K562 (cell line): ENCODE results near the gene DIAPH3. TPM values are rescaled to one million over a fixed set of nuclear protein-coding genes. Genes with fewer than 3 reads are reported as not detected.

ENCODE experiments used
- ATAC-seq: fragments of 200-7000 bp; cut with Tn5 transposase; 3 replicates; pipeline ENCODE4 v1.9.1; 2020; ENCODE audit warnings: moderate library complexity
- BruUV-seq: library from RNA; stranded (reverse); fragments of 400-500 nt; replicated peaks from 2 replicates; lab custom pipeline; 2021; lab: Mats Ljungman, UMichigan
- CTCF ChIA-PET: fragments of 300-600 bp; formaldehyde crosslinking; extraction: SDS; loops from one replicate; lab custom pipeline; 2021; ENCODE audit warnings: low intra/inter-chr PET ratio; lab: Yijun Ruan, JAX
- POLR2A ChIA-PET: fragments of 300-600, 350-650 bp; sonication (Branson Sonifier 250); formaldehyde crosslinking; extraction: SDS; loops from one replicate; lab custom pipeline; 2021; ENCODE audit warnings: antibody characterized with exemption, inconsistent platforms; lab: Yijun Ruan, JAX
- DNase-seq, 4 experiments: peaks; one replicate each; pipeline versions ENCODE4 v3.0.0 to v3.0.0-alpha.2; 2011 to 2018; ENCODE audit warnings: low spot score in 3 of 4, mixed read lengths in 3 of 4; ENCODE audit errors: extremely low read depth in 1 of 4
- FAIRE-seq: peaks from 2 replicates; lab custom pipeline; 2011; peaks lifted over from hg19 to GRCh38; lab: Jason Lieb, UNC
- H2AFZ ChIP-seq: 2 replicates; pipeline ENCODE4 v1.6.0; 2011; ENCODE audit warnings: low read depth, low read length, control low read depth, inconsistent platforms
- H3K27ac ChIP-seq: fragments of 200-600 bp; 3 replicates; pipeline ENCODE4 v1.8.0; 2011; ENCODE audit warnings: low read depth, mild to moderate bottlenecking, control low read depth, inconsistent platforms, low read length, moderate library complexity, mixed read lengths; ENCODE audit errors: extremely low read depth
- H3K27me3 ChIP-seq, 2 experiments: fragments of 300-600 bp in 1 of 2; 2 replicates in 1 of 2; 3 replicates in 1 of 2; pipeline versions ENCODE4 v1.6.0 to v1.8.0; 2011; ENCODE audit warnings: inconsistent platforms in 2 of 2, low read length in 2 of 2, mild to moderate bottlenecking in 1 of 2, mixed read lengths in 1 of 2, moderate library complexity in 1 of 2; ENCODE audit not compliant: control insufficient read depth in 2 of 2, insufficient read depth in 2 of 2
- H3K36me3 ChIP-seq: fragments of 300-600 bp; 3 replicates; pipeline ENCODE4 v1.8.0; 2011; ENCODE audit warnings: mild to moderate bottlenecking, low read length, inconsistent platforms; ENCODE audit not compliant: control insufficient read depth, insufficient read depth
- H3K4me1 ChIP-seq, 2 experiments: fragments of 200-600 bp in 1 of 2; replicated peaks in 1 of 2; 2 replicates in 1 of 2; 3 replicates in 1 of 2; pipeline versions ENCODE4 v1.5.1 to v1.8.0; 2011; ENCODE audit warnings: inconsistent platforms in 2 of 2, low read length in 2 of 2, mild to moderate bottlenecking in 1 of 2, mixed read lengths in 1 of 2, moderate library complexity in 1 of 2; ENCODE audit not compliant: control insufficient read depth in 2 of 2, insufficient read depth in 2 of 2
- H3K4me2 ChIP-seq: 2 replicates; pipeline ENCODE4 v1.6.1; 2011; ENCODE audit warnings: low read length, control low read depth, inconsistent platforms, mixed read lengths; ENCODE audit not compliant: insufficient read depth
- H3K4me3 ChIP-seq: fragments of 200-600 bp; sonication (generic), shearing (Covaris generic); 2 replicates; pipeline ENCODE4 v1.5.1; 2016; ENCODE audit warnings: control low read depth, inconsistent platforms
- H3K79me2 ChIP-seq: fragments of 200-600 bp; 3 replicates; pipeline ENCODE4 v1.8.0; 2011; ENCODE audit warnings: low read length, inconsistent platforms; ENCODE audit not compliant: control insufficient read depth, insufficient read depth
- H3K9ac ChIP-seq, 2 experiments: 2 replicates each; pipeline versions ENCODE4 v1.6.0 to v1.6.1; 2011; ENCODE audit warnings: low read depth in 2 of 2, low read length in 2 of 2, control low read depth in 1 of 2, inconsistent platforms in 1 of 2, mild to moderate bottlenecking in 1 of 2, mixed read lengths in 1 of 2; ENCODE audit not compliant: insufficient read depth in 1 of 2
- H3K9me1 ChIP-seq: one replicate; pipeline ENCODE4 v1.6.0; 2011; ENCODE audit warnings: inconsistent platforms, mild to moderate bottlenecking, low read length, moderate library complexity; ENCODE audit not compliant: control insufficient read depth, insufficient read depth
- H3K9me3 ChIP-seq: replicated peaks from 2 replicates; pipeline ENCODE4 v1.5.1; 2011; ENCODE audit warnings: low read depth, low read length, inconsistent platforms; ENCODE audit not compliant: control insufficient read depth, insufficient read depth
- H4K20me1 ChIP-seq: replicated peaks from 2 replicates; pipeline ENCODE4 v1.6.1; 2011; ENCODE audit warnings: low read length, inconsistent platforms, mixed read lengths; ENCODE audit not compliant: control insufficient read depth, insufficient read depth
- CC2D1A ChIP-seq: fragments of 450-650 bp; IDR thresholded peaks from 2 replicates; pipeline ENCODE4 v1.6.1; 2017; ENCODE audit warnings: mild to moderate bottlenecking
- E2F3 ChIP-seq: fragments of 250-450 bp; sonication (Bioruptor Pico); IDR thresholded peaks from 2 replicates; pipeline ENCODE4 v1.4.0; 2020; ENCODE audit warnings: mild to moderate bottlenecking
- FOSL1 ChIP-seq: fragments of 200-800 bp; sonication (Bioruptor generic); conservative IDR thresholded peaks from 2 replicates; pipeline ENCODE4 v1.6.1; 2016; ENCODE audit warnings: missing genetic modification characterization, missing compliant biosample characterization
- HMG20A ChIP-seq: fragments of 450-650 bp; formaldehyde crosslinking; conservative IDR thresholded peaks from 2 replicates; pipeline ENCODE4 v1.4.0; 2020; ENCODE audit warnings: mild to moderate bottlenecking, mixed read lengths
- JUND ChIP-seq, 2 experiments: IDR thresholded peaks; 2 replicates in 1 of 2; 3 replicates in 1 of 2; pipeline ENCODE4 v1.6.1; 2011; ENCODE audit warnings: borderline replicate concordance in 2 of 2, low read depth in 2 of 2, low read length in 2 of 2, improper control_type of control experiment in 1 of 2, missing biosample characterization in 1 of 2, missing genetic modification characterization in 1 of 2, missing genetic modification reagents in 1 of 2
- L3MBTL2 ChIP-seq: fragments of 450-650 bp; IDR thresholded peaks from 2 replicates; pipeline ENCODE4 v1.6.1; 2016; ENCODE audit warnings: mild to moderate bottlenecking, moderate library complexity
- MTA3 ChIP-seq: fragments of 450-650 bp; formaldehyde crosslinking; IDR thresholded peaks from 2 replicates; pipeline ENCODE4 v1.6.1; 2017; ENCODE audit warnings: mild to moderate bottlenecking, borderline replicate concordance
- MYBL2 ChIP-seq, 2 experiments: fragments of 450-650 bp in 1 of 2; sonication (generic) in 1 of 2; formaldehyde crosslinking in 1 of 2; IDR thresholded peaks; 2 replicates each; pipeline versions ENCODE4 v1.6.1 to v1.8.1; 2017 to 2022; ENCODE audit warnings: borderline replicate concordance in 1 of 2, inconsistent platforms in 1 of 2, low read depth in 1 of 2, mild to moderate bottlenecking in 1 of 2, missing genetic modification reagents in 1 of 2, moderate library complexity in 1 of 2
- NEUROD1 ChIP-seq: fragments of 150-350 bp; IDR thresholded peaks from 2 replicates; pipeline ENCODE4 v1.6.1; 2014; ENCODE audit warnings: borderline replicate concordance, low read length, low read depth; ENCODE audit not compliant: partially characterized antibody
- NR4A1 ChIP-seq, 2 experiments: fragments of 250-450 bp in 1 of 2; fragments of 450-650 bp in 1 of 2; sonication (Bioruptor Pico) in 1 of 2; IDR thresholded peaks; 2 replicates each; pipeline versions ENCODE4 v1.4.0 to v1.6.1; 2016 to 2020; ENCODE audit warnings: mild to moderate bottlenecking in 2 of 2, missing compliant biosample characterization in 1 of 2, missing genetic modification characterization in 1 of 2, moderate library complexity in 1 of 2
- RB1 ChIP-seq: fragments of 450-650 bp; IDR thresholded peaks from 2 replicates; pipeline ENCODE4 v1.6.1; 2017; ENCODE audit warnings: low read depth, mild to moderate bottlenecking
- RBBP5 ChIP-seq: fragments of 200-600 bp; sonication (generic); IDR thresholded peaks from 2 replicates; pipeline ENCODE4 v1.6.1; 2012; ENCODE audit warnings: borderline replicate concordance, mild to moderate bottlenecking, low read length, control low read depth, inconsistent platforms; ENCODE audit not compliant: insufficient read depth, poor library complexity, severe bottlenecking
- TAL1 ChIP-seq: fragments of 450-650 bp; IDR thresholded peaks from 2 replicates; pipeline ENCODE4 v1.6.1; 2016; ENCODE audit warnings: mild to moderate bottlenecking
- TBL1XR1 ChIP-seq, 2 experiments: IDR thresholded peaks; 2 replicates each; pipeline ENCODE4 v1.6.1; 2012; ENCODE audit warnings: improper control_type of control experiment in 2 of 2, low read length in 2 of 2, mild to moderate bottlenecking in 1 of 2
- ZNF75A ChIP-seq: fragments of 450-650 bp; formaldehyde crosslinking; IDR thresholded peaks from 2 replicates; pipeline ENCODE4 v1.4.0; 2020; ENCODE audit warnings: mild to moderate bottlenecking
- WGBS: fragments of 100-300 bp; shearing (Covaris generic); methylation state at CpG from one replicate; pipeline ENCODE4 v1.1.6; 2016; ENCODE audit warnings: low coverage, mixed read lengths; ENCODE audit not compliant: insufficient coverage; ENCODE audit errors: missing lambda C conversion rate; 5-methylcytosine and 5-hydroxymethylcytosine counted together
- in situ Hi-C: fragments of 300-500 bp; cut with MboI; formaldehyde crosslinking; loops from 4 replicates; pipeline ENCODE4 v1.15.0; 2018; ENCODE audit warnings: inconsistent platforms, mixed read lengths
- intact Hi-C: fragments of 100-400 bp; cut with micrococcal nuclease; formaldehyde crosslinking; loops from 2 replicates; pipeline ENCODE4 v1.14.2; 2022
- polyA plus RNA-seq, 8 experiments: library from polyadenylated mRNA; depleted of rRNA in 4 of 8; stranded (reverse) in 5 of 8; unstranded in 3 of 8; fragments of >200 nt; fragmentation: Nextera tagmentation in 2 of 8; fragmentation: Illumina TruSeq in 1 of 8; extraction: Ambion mirVana in 2 of 8; extraction: Trizol in 1 of 8; gene quantifications; 2 replicates each; pipeline versions ENCODE4 v1.2.1 to v1.2.3, GENCODE V29; 2011 to 2014; ENCODE audit warnings: inconsistent platforms in 1 of 8, missing spikeins in 1 of 8
- total RNA-seq, 7 experiments: library from RNA; depleted of rRNA in 6 of 7; stranded (reverse); fragments of >200 nt in 6 of 7; fragmentation: Illumina TruSeq in 2 of 7; extraction: Trizol in 2 of 7; gene quantifications; 2 replicates each; pipeline versions ENCODE4 v1.2.1 to v1.2.3, GENCODE V29; 2011 to 2021; ENCODE audit warnings: low replicate concordance in 1 of 7
- TF ChIP-seq, protein P1 (sequence below): fragments of 250-450 bp; sonication (Bioruptor Pico); IDR thresholded peaks from 2 replicates; pipeline ENCODE4 v1.5.0; 2021
- TF ChIP-seq, protein P2 (sequence below): fragments of 250-450 bp; sonication (Bioruptor Pico); IDR thresholded peaks from 2 replicates; pipeline ENCODE4 v1.8.0; 2021; ENCODE audit warnings: mild to moderate bottlenecking, moderate library complexity
- TF ChIP-seq, protein P3 (sequence below): sonication (generic); formaldehyde crosslinking; IDR thresholded peaks from 2 replicates; pipeline ENCODE4 v1.8.0; 2023; ENCODE audit warnings: mild to moderate bottlenecking, missing genetic modification reagents

The DIAPH3 gene
- total and polyA plus RNA-seq, 9 of the 15 experiments (the other 6 are each of a cell fraction or from before 2014, with no cell fraction given) = 9.0 to 18.7 (median 14.7) TPM

DNA sequence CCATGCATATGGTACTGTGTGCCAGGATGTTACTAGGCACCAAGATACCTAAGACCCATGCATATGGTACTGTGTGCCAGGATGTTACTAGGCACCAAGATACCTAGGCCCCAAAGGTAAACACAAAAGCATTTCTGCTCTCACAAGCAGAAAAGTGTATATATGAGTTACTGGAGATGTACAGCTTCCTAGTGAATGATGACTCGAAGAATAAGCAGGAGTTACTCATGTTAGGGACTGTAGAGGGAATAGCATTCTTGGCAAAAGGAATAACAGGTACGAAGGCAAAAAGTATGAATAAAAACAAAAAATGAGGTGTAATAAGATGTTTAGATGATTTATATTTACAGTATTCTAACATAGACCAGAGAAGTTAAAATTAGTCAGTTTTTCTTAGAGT lies 383.7 kb downstream of the DIAPH3 start:
- ATAC-seq = no peak
- BruUV-seq = no TSS peak
- WGBS = 74% methylated on average over 2 of the region's 2 CpGs
- H3K4me3 ChIP-seq = no peak overlapping the region
- POLR2A ChIA-PET = no interaction called here
- no peaks in the 10 kb centered on the region for H3K36me3 ChIP-seq
- no peak overlapping the region for H3K4me2 ChIP-seq
- H2AFZ ChIP-seq = no peak overlapping the region
- H3K4me1 ChIP-seq = no peaks in the 10 kb centered on the region
- no peaks in the 10 kb centered on the region for H3K9me3 ChIP-seq
- H3K79me2 ChIP-seq = no peaks in the 10 kb centered on the region
- no peaks in the 10 kb centered on the region for H3K9me1 ChIP-seq
- TF ChIP-seq, protein P1, sequence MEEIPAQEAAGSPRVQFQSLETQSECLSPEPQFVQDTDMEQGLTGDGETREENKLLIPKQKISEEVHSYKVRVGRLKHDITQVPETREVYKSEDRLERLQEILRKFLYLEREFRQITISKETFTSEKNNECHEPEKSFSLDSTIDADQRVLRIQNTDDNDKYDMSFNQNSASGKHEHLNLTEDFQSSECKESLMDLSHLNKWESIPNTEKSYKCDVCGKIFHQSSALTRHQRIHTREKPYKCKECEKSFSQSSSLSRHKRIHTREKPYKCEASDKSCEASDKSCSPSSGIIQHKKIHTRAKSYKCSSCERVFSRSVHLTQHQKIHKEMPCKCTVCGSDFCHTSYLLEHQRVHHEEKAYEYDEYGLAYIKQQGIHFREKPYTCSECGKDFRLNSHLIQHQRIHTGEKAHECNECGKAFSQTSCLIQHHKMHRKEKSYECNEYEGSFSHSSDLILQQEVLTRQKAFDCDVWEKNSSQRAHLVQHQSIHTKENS (CRISPR knock-in tag) = no peak
- TF ChIP-seq CC2D1A (no peak), ZNF75A (CRISPR knock-in tag) (no peak), MYBL2 (IDR thresholded peaks at IDR 0.05; ENCODE audit: low read depth) (no peak), MYBL2 (CRISPR knock-in tag; IDR thresholded peaks at IDR 0.05; ENCODE audit: borderline replicate concordance) (no peak), NR4A1 (CRISPR knock-in tag; IDR thresholded peaks at IDR 0.05) (no peak), NR4A1 (tag; IDR thresholded peaks at IDR 0.05) (no peak), RBBP5 (no peak), L3MBTL2 (no peak), TBL1XR1 (IDR thresholded peaks at IDR 0.05; ENCODE audit: low read length in 2 of 2) (no peak), E2F3 (CRISPR knock-in tag) (no peak), JUND (IDR thresholded peaks at IDR 0.05; ENCODE audit: borderline replicate concordance, low read depth, low read length) (no peak), JUND (tag; IDR thresholded peaks at IDR 0.05; ENCODE audit: borderline replicate concordance, low read depth, low read length) (no peak), RB1 (no peak), MTA3 (no peak), TAL1 (no peak), NEUROD1 (no peak), FOSL1 (tag) (no peak), HMG20A (CRISPR knock-in tag) (no peak)
- TF ChIP-seq, protein P2, sequence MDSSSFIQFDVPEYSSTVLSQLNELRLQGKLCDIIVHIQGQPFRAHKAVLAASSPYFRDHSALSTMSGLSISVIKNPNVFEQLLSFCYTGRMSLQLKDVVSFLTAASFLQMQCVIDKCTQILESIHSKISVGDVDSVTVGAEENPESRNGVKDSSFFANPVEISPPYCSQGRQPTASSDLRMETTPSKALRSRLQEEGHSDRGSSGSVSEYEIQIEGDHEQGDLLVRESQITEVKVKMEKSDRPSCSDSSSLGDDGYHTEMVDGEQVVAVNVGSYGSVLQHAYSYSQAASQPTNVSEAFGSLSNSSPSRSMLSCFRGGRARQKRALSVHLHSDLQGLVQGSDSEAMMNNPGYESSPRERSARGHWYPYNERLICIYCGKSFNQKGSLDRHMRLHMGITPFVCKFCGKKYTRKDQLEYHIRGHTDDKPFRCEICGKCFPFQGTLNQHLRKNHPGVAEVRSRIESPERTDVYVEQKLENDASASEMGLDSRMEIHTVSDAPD (CRISPR knock-in tag) = no peak
- TF ChIP-seq, protein P3, sequence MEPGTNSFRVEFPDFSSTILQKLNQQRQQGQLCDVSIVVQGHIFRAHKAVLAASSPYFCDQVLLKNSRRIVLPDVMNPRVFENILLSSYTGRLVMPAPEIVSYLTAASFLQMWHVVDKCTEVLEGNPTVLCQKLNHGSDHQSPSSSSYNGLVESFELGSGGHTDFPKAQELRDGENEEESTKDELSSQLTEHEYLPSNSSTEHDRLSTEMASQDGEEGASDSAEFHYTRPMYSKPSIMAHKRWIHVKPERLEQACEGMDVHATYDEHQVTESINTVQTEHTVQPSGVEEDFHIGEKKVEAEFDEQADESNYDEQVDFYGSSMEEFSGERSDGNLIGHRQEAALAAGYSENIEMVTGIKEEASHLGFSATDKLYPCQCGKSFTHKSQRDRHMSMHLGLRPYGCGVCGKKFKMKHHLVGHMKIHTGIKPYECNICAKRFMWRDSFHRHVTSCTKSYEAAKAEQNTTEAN (CRISPR knock-in tag) = no peak
- TF ChIP-seq, all 486 proteins: peak for 0
- H3K9ac ChIP-seq = no peak overlapping the region
- intact Hi-C loops (no loop called here), in situ Hi-C loops (no loop called here)
- CTCF ChIA-PET = no interaction called here
- FAIRE-seq = no peak
- no peak for DNase-seq
- H3K27me3 ChIP-seq = no peaks in the 10 kb centered on the region
- H4K20me1 ChIP-seq = no peaks in the 10 kb centered on the region
- H3K27ac ChIP-seq = no peak overlapping the region
